ENCODE data around the gene TAMALIN.

- peak; percentile 40 to 89 (median 78) for TF ChIP-seq CTCF (IDR thresholded peaks at IDR 0.05 in 8 of 11, conservative IDR thresholded peaks at IDR 0.05 in 3 of 11)
- TF ChIP-seq POLR2A (IDR thresholded peaks at IDR 0.05): no peak
These were observed 14.0 kb downstream of the TAMALIN start for GRCh38 chr12:52020539-52021336.

Data from spleen (tissue), 7 donors.